B cell (primary cell): Measurements from ENCODE around the gene SLC25A10. TPM values are rescaled to one million over a fixed set of nuclear protein-coding genes. Genes with fewer than 3 reads are reported as not detected.

Source experiments
- ATAC-seq: fragments of 200-7000 bp; cut with Tn5 transposase; one replicate; pipeline ENCODE4 v1.10.0; 2021; ENCODE audit warnings: low read depth, mild to moderate bottlenecking, moderate number of reproducible peaks, moderate library complexity
- CTCF ChIA-PET: fragments of 350-600 bp; sonication (Branson Sonifier 250); formaldehyde crosslinking; loops from one replicate; lab custom pipeline; 2021; ENCODE audit warnings: antibody characterized with exemption, inconsistent platforms; lab: Charles Lee
- POLR2A ChIA-PET: fragments of 350-600 bp; sonication (Branson Sonifier 250); formaldehyde crosslinking; loops from one replicate; lab custom pipeline; 2021; ENCODE audit warnings: antibody characterized with exemption; lab: Charles Lee
- DNase-seq: peaks from one replicate; pipeline ENCODE4 v3.0.0; 2013
- H2AFZ ChIP-seq: 2 replicates; pipeline ENCODE4 v1.6.1; 2012; ENCODE audit warnings: mild to moderate bottlenecking, low read depth, low read length; ENCODE audit not compliant: insufficient read depth, poor library complexity, severe bottlenecking
- H3K27ac ChIP-seq, 2 donors: 1 replicate in 1 of 2; 2 replicates in 1 of 2; pipeline ENCODE4 v1.5.1; 2012 to 2013; ENCODE audit warnings: low read length in 2 of 2, mild to moderate bottlenecking in 2 of 2, moderate library complexity in 1 of 2
- H3K27me3 ChIP-seq, 4 experiments: fragments of 200-600 bp in 1 of 4; sonication (generic) in 1 of 4; replicated peaks in 1 of 4; 1 replicate in 2 of 4; 2 replicates in 2 of 4; pipeline versions ENCODE4 v1.6.1 to v1.7.0; 2013 to 2016; ENCODE audit warnings: low read length in 3 of 4, mild to moderate bottlenecking in 2 of 4, mixed read lengths in 1 of 4, moderate library complexity in 1 of 4; ENCODE audit not compliant: insufficient read depth in 4 of 4, control insufficient read depth in 3 of 4; ENCODE audit errors: control extremely low read depth in 1 of 4
- H3K36me3 ChIP-seq, 2 experiments: replicated peaks in 1 of 2; 1 replicate in 1 of 2; 2 replicates in 1 of 2; pipeline versions ENCODE4 v1.6.1 to v1.7.1; 2013; ENCODE audit warnings: low read length in 1 of 2; ENCODE audit not compliant: insufficient read depth in 2 of 2, control insufficient read depth in 1 of 2; ENCODE audit errors: control extremely low read depth in 1 of 2, extremely low read depth in 1 of 2
- H3K4me1 ChIP-seq, 2 donors: fragments of 200-600 bp in 1 of 2; sonication (generic) in 1 of 2; 1 replicate in 1 of 2; 2 replicates in 1 of 2; pipeline versions ENCODE4 v1.5.1 to v1.6.1; 2013 to 2017; ENCODE audit warnings: low read length in 2 of 2; ENCODE audit not compliant: control insufficient read depth in 2 of 2, insufficient read depth in 2 of 2
- H3K4me2 ChIP-seq: replicated peaks from 2 replicates; pipeline ENCODE3; 2012; ENCODE audit warnings: mild to moderate bottlenecking, low read depth, low read length; ENCODE audit not compliant: poor library complexity, severe bottlenecking
- H3K4me3 ChIP-seq, 5 experiments: fragments of 200-600 bp in 1 of 5; sonication (generic) in 1 of 5; 1 replicate in 3 of 5; 2 replicates in 2 of 5; pipeline versions ENCODE4 v1.5.1 to v1.7.0; 2011 to 2016; ENCODE audit warnings: low read length in 4 of 5, mild to moderate bottlenecking in 4 of 5, low read depth in 2 of 5, control low read depth in 1 of 5, moderate library complexity in 1 of 5; ENCODE audit not compliant: insufficient read depth in 1 of 5; ENCODE audit errors: control extremely low read depth in 1 of 5, extremely low read depth in 1 of 5
- H3K79me2 ChIP-seq: fragments of 200-600 bp; sonication (generic); one replicate; pipeline ENCODE4 v1.6.0; 2016; ENCODE audit warnings: low read length; ENCODE audit not compliant: control insufficient read depth, insufficient read depth
- H3K9ac ChIP-seq: fragments of 200-600 bp; sonication (generic); 2 replicates; pipeline ENCODE4 v1.6.1; 2017; ENCODE audit warnings: mild to moderate bottlenecking, low read length, moderate library complexity
- H3K9me3 ChIP-seq, 3 donors: one replicate each; pipeline versions ENCODE4 v1.6.1 to v1.7.1; 2013; ENCODE audit warnings: low read length in 2 of 3; ENCODE audit not compliant: control insufficient read depth in 2 of 3, insufficient read depth in 1 of 3; ENCODE audit errors: control extremely low read depth in 1 of 3
- H4K20me1 ChIP-seq: 2 replicates; pipeline ENCODE4 v1.6.0; 2012; ENCODE audit warnings: mild to moderate bottlenecking, low read length; ENCODE audit not compliant: insufficient read depth, control insufficient read depth, poor library complexity, severe bottlenecking
- H3K27ac Mint-ChIP-seq: one replicate; pipeline ENCODE4 v1.8.0; 2021; ENCODE audit warnings: mixed read lengths
- H3K27me3 Mint-ChIP-seq: one replicate; pipeline ENCODE4 v1.8.0; 2021; ENCODE audit warnings: mixed read lengths
- H3K4me1 Mint-ChIP-seq: one replicate; pipeline ENCODE4 v1.8.0; 2021; ENCODE audit warnings: mixed read lengths
- H3K4me3 Mint-ChIP-seq: one replicate; pipeline ENCODE4 v1.8.0; 2021; ENCODE audit warnings: mixed read lengths
- H3K9me3 Mint-ChIP-seq: one replicate; pipeline ENCODE4 v1.8.0; 2022; ENCODE audit warnings: mixed read lengths; ENCODE audit not compliant: insufficient read depth
- EZH2 ChIP-seq: IDR thresholded peaks from 2 replicates; pipeline ENCODE4 v1.6.1; 2012; ENCODE audit warnings: borderline replicate concordance, low read depth, mild to moderate bottlenecking, moderate library complexity, low read length; ENCODE audit not compliant: insufficient read depth, poor library complexity, severe bottlenecking
- WGBS: methylation state at CpG from one replicate; pipeline ENCODE4 v1.1.5; 2013; ENCODE audit warnings: missing lambda C conversion rate; ENCODE audit not compliant: insufficient coverage; 5-methylcytosine and 5-hydroxymethylcytosine counted together
- intact Hi-C: fragments of 100-400 bp; cut with micrococcal nuclease; formaldehyde crosslinking; loops from one replicate; pipeline ENCODE4 v1.10.0; 2022
- polyA plus RNA-seq: library from polyadenylated mRNA; depleted of rRNA; stranded (reverse); fragments of >200 nt; gene quantifications from 2 replicates; pipeline ENCODE4 v1.2.3, GENCODE V29; 2012
- total RNA-seq, 2 donors: library from RNA; stranded (reverse); fragments of 120-200 nt in 1 of 2; gene quantifications; 1 replicate in 1 of 2; 2 replicates in 1 of 2; pipeline versions ENCODE4 v1.2.3 to v1.2.4, GENCODE V29; 2013 to 2022
- TF ChIP-seq, protein P1 (sequence below): fragments of 200-600 bp; IDR thresholded peaks from one replicate; pipeline ENCODE4 v1.8.0; 2022; ENCODE audit warnings: antibody characterized with exemption, mild to moderate bottlenecking

SLC25A10 gene
- total and polyA plus RNA-seq, 2 donors (not counting 1 experiment from before 2014, with no cell fraction given) = 3.9 to 5.0 TPM

- 95% methylated on average over 25 of the region's 25 CpGs for WGBS
- H3K4me1 ChIP-seq = peaks cover 24 to 35% of the 10 kb centered on the region in 2 donors
- H3K4me3 ChIP-seq = no peak overlapping the region
- peaks cover 0 to 10% of the 10 kb centered on the region in 2 experiments for H3K36me3 ChIP-seq
- CTCF ChIA-PET = no interaction called here
- Mint-ChIP-seq H3K27me3 (no peaks in the 10 kb centered on the region), H3K9me3 (no peaks in the 10 kb centered on the region), H3K4me3 (no peak overlapping the region), H3K4me1 (peaks cover 28% of the 10 kb centered on the region), H3K27ac (no peak overlapping the region)
- peaks cover 0 to 3% (median 0%) of the 10 kb centered on the region in 4 experiments for H3K27me3 ChIP-seq
- H4K20me1 ChIP-seq = no peaks in the 10 kb centered on the region
- H3K9me3 ChIP-seq = no peaks in the 10 kb centered on the region
- intact Hi-C loops = no loop called here
- no peak for ATAC-seq
- POLR2A ChIA-PET = no interaction called here
- no peak overlapping the region for H3K27ac ChIP-seq
- no peak overlapping the region for H2AFZ ChIP-seq
- H3K9ac ChIP-seq = no peak overlapping the region
- DNase-seq = no peak
- no peak overlapping the region for H3K4me2 ChIP-seq
- TF ChIP-seq, protein P1, sequence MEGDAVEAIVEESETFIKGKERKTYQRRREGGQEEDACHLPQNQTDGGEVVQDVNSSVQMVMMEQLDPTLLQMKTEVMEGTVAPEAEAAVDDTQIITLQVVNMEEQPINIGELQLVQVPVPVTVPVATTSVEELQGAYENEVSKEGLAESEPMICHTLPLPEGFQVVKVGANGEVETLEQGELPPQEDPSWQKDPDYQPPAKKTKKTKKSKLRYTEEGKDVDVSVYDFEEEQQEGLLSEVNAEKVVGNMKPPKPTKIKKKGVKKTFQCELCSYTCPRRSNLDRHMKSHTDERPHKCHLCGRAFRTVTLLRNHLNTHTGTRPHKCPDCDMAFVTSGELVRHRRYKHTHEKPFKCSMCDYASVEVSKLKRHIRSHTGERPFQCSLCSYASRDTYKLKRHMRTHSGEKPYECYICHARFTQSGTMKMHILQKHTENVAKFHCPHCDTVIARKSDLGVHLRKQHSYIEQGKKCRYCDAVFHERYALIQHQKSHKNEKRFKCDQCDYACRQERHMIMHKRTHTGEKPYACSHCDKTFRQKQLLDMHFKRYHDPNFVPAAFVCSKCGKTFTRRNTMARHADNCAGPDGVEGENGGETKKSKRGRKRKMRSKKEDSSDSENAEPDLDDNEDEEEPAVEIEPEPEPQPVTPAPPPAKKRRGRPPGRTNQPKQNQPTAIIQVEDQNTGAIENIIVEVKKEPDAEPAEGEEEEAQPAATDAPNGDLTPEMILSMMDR = no peak
- TF ChIP-seq EZH2 = no peak
- peaks cover 16% of the 10 kb centered on the region for H3K79me2 ChIP-seq
Observed at GRCh38 chr17:81707725-81708646, 4.1 kb upstream of the SLC25A10 start.

DNA sequence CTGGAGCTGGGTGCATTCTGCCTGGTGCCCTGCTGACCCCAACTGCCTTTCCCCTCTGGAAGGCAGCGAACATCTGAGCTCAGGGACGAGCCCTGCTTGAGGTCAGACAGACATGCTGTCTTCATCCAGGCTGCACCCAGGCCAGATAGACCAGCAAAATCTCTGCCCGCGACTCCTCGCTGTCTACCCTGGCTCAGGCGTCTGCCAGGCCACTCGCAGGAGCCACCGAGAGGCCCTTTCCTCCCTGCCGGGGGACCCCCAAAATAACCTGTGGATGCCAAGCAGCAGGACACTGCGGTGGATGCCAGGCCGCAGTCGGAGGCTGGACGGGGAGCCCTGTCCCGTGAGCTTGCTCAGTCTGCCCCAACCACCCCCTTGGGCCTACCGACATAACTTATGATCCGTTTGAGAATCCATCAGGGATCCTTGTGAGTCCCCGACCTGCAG lies 3.3 kb upstream of the SLC25A10 start:
- Mint-ChIP-seq H3K4me3 (no peak overlapping the region), H3K4me1 (peaks cover 25% of the 10 kb centered on the region), H3K9me3 (no peaks in the 10 kb centered on the region), H3K27me3 (no peaks in the 10 kb centered on the region), H3K27ac (no peak overlapping the region)
- DNase-seq = no peak
- 95% methylated on average over 16 of the region's 17 CpGs for WGBS
- Histone ChIP-seq H3K9ac (no peak overlapping the region), H3K79me2 (peaks cover 9% of the 10 kb centered on the region), H2AFZ (no peak overlapping the region), H3K27me3 (peaks cover 0 to 3% (median 0%) of the 10 kb centered on the region in 4 experiments), H3K4me1 (peaks cover 23 to 35% of the 10 kb centered on the region in 2 donors), H3K4me2 (no peak overlapping the region), H3K27ac (no peak overlapping the region), H4K20me1 (no peaks in the 10 kb centered on the region), H3K9me3 (no peaks in the 10 kb centered on the region), H3K4me3 (no peak overlapping the region), H3K36me3 (peaks cover 0 to 10% of the 10 kb centered on the region in 2 experiments)
- TF ChIP-seq EZH2 = no peak
- TF ChIP-seq, protein P1 = no peak
- ATAC-seq = no peak
- POLR2A ChIA-PET = no interaction called here
- CTCF ChIA-PET = no interaction called here
- intact Hi-C loops = no loop called here
